GM21529 (cell line): Measurements from ENCODE around the gene TP53I3.
"Not testable (repeated sequence)": the region's sequence is repeated elsewhere in the genome, so short reads cannot be mapped to it uniquely, and the experiment has no call there.

Experiments
- ATAC-seq: cut with Tn5 transposase; IDR thresholded peaks from one replicate; pipeline ENCODE4 v1.9.1; 2021; ENCODE audit not compliant: unreplicated experiment

TP53I3 gene, protein sequence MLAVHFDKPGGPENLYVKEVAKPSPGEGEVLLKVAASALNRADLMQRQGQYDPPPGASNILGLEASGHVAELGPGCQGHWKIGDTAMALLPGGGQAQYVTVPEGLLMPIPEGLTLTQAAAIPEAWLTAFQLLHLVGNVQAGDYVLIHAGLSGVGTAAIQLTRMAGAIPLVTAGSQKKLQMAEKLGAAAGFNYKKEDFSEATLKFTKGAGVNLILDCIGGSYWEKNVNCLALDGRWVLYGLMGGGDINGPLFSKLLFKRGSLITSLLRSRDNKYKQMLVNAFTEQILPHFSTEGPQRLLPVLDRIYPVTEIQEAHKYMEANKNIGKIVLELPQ

DNA sequence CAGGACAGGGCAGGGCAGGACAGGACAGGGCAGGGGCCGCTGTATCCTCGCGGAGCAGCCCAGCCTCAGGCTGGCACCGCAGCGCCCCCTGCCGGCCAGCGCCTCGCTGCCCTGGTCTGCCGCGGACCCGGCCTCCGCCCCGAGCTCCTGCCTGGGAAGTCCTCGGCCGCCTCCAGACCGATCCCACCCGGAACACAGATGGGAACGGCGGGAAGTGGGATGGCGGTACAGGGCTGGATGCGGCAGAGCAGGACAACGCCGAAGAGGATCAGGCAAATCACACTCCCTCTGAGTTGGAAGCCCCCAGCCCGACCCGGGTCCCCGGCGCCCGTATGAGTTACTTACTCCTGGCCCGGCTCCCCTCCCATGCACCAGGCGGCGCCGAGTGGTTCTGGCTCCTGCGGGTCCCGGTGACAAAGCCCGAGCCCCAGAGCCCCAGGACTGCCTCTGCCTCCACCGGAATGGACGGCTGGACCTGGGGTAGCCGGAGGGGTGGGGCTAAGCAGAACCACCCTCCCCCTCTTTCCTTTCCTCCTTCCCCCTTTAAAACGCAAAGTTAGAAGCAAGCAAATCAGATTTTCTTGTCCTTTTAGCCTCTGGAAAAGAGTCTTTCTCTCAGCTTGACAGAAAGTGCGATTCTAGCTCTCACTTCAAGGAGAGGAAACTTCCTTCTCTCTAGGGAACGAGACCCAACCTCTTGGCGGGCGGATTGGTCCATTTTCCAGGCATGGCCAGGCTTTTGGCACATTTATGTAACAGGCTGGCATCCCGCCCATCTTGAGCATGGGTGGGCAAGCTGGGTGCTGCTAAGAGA is at the start of gene TP53I3:
Gene TP53I3 (minus strand): TSS at position 449 of the 814 bp plus-strand sequence. CDS start 508 bp downstream, outside the sequence.
- ATAC-seq = peak; percentile 79

GRCh38 chr2:24132543-24132942 is 47.9 kb upstream of the TP53I3 start:
- no peak for ATAC-seq

DNA sequence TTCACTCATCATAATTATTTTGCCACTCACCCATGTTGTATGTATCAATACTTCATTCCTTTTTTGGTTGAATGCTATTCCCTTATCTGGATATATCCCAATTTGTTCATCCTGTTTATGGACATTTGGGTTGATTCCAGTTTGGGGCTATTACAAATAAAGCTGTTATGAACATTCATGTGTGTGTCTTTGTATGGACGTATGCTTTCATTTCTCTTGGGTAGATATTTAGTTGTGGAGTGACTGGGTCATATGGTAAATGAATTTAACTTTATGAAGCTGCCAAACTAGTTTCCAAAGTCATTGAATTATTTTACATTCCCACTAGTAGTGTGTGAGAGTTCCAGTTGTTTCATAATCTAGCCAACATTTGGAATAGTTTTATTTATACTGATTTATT is 41.3 kb upstream of the TP53I3 start:
- no peak for ATAC-seq

GRCh38 chr2:24123922-24124580 is 39.4 kb upstream of the TP53I3 start:
- ATAC-seq = peak; percentile 11

DNA sequence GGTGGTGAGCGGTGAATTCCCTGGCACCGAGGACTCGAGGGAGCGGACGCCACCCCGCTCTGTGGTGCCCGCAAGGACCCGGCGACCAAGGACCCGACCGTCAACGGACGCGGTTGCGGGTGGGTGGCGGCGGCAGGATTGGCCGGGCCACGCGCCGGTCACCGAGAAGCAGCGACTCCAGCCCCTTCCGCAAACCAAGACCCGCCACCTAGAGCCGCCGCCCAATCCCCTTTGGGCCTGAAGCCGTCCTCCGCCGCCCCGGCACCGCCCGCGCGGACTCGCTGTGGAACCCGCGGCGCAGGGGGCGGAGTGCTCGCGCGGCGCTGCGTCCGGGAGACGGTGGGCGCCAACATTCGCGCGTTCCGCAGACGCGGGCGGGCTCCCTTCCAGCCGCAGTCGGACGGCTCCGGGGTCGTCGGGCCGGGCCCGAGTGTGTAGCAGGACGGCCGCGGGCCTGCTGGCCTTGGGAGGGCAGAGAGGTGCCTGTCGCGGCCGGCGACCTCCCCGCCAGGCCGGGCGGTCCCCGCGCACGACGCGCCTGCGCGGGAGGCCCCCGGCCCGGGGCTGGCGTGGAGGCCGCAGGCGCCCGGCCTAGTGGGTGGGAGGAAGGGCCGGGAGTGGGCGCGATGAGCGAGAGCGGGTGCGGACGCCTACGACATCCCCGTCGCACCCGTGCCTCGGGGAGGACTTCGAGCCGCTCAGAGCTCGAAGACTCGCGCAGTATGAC is 38.7 kb upstream of the TP53I3 start, which contains the start of the genes FAM228B and PFN4:
Gene FAM228B (plus strand): TSS at position 275 of the 727 bp plus-strand sequence. CDS start 893 bp downstream, outside the sequence.
Gene PFN4 (minus strand): TSS at position 140 of the 727 bp plus-strand sequence. CDS start 799 bp downstream, outside the sequence.
- peak; percentile 88 for ATAC-seq

DNA sequence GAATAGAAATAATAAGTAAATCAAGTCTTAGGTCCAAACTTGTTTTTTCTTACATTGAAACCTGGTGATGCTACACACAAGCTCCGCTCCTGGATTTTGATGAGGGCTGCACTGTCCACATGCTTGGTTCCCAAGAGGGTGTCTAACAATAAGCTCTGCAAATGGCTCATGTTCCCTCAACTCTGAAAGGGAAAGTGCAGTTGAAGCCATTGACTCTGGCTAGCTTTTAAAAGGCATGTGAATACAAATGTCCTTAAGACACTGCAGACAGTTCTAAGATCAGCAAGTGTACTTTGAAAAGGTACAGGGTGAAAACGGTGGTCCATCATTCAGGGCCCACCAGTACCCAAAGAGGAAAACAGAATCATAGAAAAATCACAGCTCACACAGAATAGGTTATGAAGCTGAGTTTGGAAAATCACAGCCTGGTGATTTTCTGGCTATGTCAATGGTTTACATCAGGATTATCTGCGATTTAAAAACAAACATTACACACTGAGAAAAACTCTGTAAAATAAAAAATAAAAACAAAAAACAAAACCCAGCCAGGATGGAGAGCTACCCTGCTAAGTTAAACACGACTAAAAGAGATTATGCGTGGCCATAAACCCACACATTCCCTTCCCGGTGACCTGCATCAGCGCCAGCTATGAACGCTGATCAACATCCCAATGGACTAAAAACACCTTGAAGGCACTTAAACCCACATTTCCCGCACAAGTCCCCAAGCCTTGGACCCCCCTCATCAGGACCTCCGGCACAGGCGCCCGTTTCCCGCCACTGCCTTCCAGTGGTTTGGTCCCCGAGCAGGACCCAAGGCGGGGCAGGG is 37.9 kb upstream of the TP53I3 start:
- no peak for ATAC-seq

DNA sequence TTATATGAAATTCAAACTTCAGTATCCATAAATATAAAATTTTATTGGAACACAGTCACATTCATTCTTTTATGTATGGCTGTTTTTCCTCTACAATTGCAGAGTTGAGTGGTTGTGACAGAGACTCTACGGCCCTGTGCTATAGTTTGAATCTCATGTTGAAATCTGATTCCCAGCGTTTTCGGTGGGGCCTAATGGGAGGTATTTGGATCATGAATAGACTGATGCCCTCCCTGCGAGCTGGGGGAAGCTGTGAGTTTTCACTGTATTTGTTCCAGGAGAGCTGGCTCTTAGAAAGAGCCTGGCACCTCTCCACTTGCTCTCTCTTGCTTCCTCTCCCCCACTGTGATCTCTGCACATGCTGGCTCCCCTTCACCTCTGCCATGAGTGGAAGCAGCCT is 36.8 kb upstream of the TP53I3 start:
- no peak for ATAC-seq

GRCh38 chr2:24121066-24121465 is 36.4 kb upstream of the TP53I3 start:
- ATAC-seq = no peak

GRCh38 chr2:24117902-24118301 is 33.3 kb upstream of the TP53I3 start:
- ATAC-seq = no peak

- ATAC-seq = no peak
Measured at GRCh38 chr2:24115057-24115456, 30.4 kb upstream of the TP53I3 start.

DNA sequence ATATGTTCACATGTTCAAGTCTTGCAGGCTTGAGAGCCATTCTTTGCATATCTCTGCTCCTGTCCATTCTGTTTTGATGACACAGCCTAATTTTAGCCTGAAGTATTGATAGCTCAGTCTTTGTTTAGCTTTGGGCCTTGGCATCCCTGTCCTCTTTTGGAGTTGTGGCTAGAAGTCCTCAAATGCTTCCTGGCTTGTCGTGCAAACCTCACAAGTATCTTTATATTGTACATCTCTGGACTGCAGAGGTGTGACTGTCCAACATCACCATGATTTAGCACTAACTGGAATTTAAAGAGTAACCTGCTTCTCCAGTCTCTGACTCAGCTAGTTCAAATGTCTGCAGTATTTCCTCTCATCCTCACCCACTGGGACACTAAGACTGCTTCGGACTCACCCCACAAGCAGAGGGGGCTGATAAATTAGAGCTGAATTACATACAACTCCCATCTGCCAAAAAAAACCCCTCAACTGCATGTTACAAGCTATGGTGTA is 26.8 kb upstream of the TP53I3 start:
- no peak for ATAC-seq

GRCh38 chr2:24110660-24111303 is 26.1 kb upstream of the TP53I3 start:
- no peak for ATAC-seq

- not testable (repeated sequence) for ATAC-seq
Measured at GRCh38 chr2:24109431-24109830, 24.8 kb upstream of the TP53I3 start.

DNA sequence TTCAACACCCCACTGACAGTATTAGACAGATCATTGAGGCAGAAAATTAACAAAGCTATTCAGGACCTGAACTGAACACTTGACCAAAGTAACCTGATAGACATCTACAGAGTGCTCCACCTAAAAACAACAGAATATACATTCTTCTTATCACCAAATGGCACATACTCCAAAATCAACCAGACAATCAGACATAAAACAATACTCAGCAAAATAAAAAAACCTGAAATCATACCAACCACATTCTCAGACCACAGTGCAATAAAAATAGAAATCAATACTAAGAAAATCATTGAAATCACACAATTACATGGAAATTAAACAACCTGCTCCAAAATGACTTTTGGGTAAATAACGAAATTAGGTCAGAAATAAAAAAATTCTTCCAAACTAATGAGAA is 22.7 kb upstream of the TP53I3 start:
- no peak for ATAC-seq

GRCh38 chr2:24106786-24107185 is 22.2 kb upstream of the TP53I3 start:
- ATAC-seq = no peak

GRCh38 chr2:24105816-24106215 is 21.2 kb upstream of the TP53I3 start:
- ATAC-seq = no peak

- ATAC-seq = no peak
Measured at GRCh38 chr2:24104906-24105305, 20.3 kb upstream of the TP53I3 start.

DNA sequence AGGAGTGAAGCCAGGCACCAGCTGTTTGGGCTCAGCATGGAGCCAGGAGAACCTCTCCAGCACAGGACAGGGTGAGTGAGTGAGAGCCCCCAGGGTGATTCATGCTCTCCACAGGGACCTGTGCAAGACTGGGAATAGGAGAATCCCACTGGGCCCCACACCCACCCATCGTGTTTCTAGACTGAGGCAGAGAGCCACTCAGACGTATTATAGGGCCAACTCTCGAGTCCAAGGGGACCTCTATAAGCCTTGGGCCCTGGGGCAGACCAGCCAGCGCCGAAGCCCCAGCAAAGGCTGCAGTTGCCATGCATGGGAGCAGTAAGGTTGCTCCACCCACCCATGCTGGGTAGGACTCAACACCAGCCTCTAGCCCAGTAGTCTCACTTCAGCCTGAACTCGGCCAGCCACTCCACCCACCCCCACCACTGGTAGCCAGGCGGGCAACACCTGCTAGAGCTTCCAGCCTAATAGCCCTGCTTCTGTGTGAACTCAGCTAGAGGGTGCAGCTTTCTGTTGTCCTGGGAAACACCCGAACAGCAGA is 19.5 kb upstream of the TP53I3 start:
- no peak for ATAC-seq

GRCh38 chr2:24102677-24103076 is 18.0 kb upstream of the TP53I3 start:
- no peak for ATAC-seq
